HUES64 (cell line): ENCODE results near the gene FAM83E.
"Not testable (repeated sequence)": the region's sequence is repeated elsewhere in the genome, so short reads cannot be mapped to it uniquely, and the experiment has no call there.

Experiments used
- H3K27ac ChIP-seq: 2 replicates; pipeline ENCODE4 v1.7.0; 2013; ENCODE audit warnings: low read depth, low read length, inconsistent platforms
- H3K27me3 ChIP-seq: 2 replicates; pipeline ENCODE4 v1.6.1; 2013; ENCODE audit warnings: mild to moderate bottlenecking, low read length; ENCODE audit not compliant: insufficient read depth
- H3K36me3 ChIP-seq: 2 replicates; pipeline ENCODE4 v1.6.1; 2013; ENCODE audit warnings: mild to moderate bottlenecking, low read length; ENCODE audit not compliant: insufficient read depth
- H3K4me1 ChIP-seq: 2 replicates; pipeline ENCODE4 v1.6.1; 2013; ENCODE audit warnings: mild to moderate bottlenecking, low read length, moderate library complexity; ENCODE audit not compliant: insufficient read depth
- H3K4me3 ChIP-seq: 2 replicates; pipeline ENCODE4 v1.5.1; 2013; ENCODE audit warnings: mild to moderate bottlenecking, low read length, moderate library complexity
- H3K9ac ChIP-seq: 2 replicates; pipeline ENCODE4 v1.6.1; 2013; ENCODE audit warnings: mild to moderate bottlenecking, low read depth, low read length
- H3K9me3 ChIP-seq: 2 replicates; pipeline ENCODE4 v1.6.1; 2013; ENCODE audit warnings: low read depth, low read length; ENCODE audit not compliant: insufficient read depth
- WGBS: fragments of 150-250, 120-280 bp; methylation state at CpG from one replicate; pipeline ENCODE4 v1.1.7; 2013; ENCODE audit warnings: missing lambda C conversion rate; 5-methylcytosine and 5-hydroxymethylcytosine counted together

Gene FAM83E

DNA sequence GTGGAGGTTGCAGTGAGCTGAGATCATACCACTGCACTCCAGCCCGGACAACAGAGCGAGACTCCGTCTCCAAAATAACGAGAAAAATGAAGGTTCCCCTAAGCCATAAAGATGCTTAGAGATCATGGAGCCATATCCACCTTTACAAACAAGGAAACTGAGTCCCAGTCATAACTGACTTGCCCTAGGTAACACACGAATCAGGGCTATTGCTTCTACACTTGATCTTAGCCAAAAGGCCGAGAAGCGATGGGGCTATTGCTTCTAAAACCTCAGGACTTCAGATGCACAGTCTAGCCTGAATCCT, 19.1 kb upstream of the FAM83E start:
- Histone ChIP-seq H3K36me3 (0 out of 2 replicates have a peak, but pooled peaks cover 2% of the 10 kb centered on the region), H3K9me3 (no peaks in the 10 kb centered on the region), H3K4me3 (peak overlapping the region; percentile 26), H3K4me1 (peaks cover 12% of the 10 kb centered on the region), H3K27me3 (peaks cover 15% of the 10 kb centered on the region), H3K9ac (peak overlapping the region; percentile 23), H3K27ac (peak overlapping the region; percentile 46; the same call in 1 of the 2 replicates)
- 84% methylated on average over 7 of the region's 7 CpGs for WGBS

- Histone ChIP-seq H3K4me1 (peaks cover 7% of the 10 kb centered on the region), H3K9ac (no peak overlapping the region), H3K36me3 (0 out of 2 replicates have a peak, but pooled peaks cover 2% of the 10 kb centered on the region), H3K9me3 (no peaks in the 10 kb centered on the region), H3K4me3 (no peak overlapping the region), H3K27ac (peak overlapping the region; percentile 46; the same call in 1 of the 2 replicates), H3K27me3 (peaks cover 15% of the 10 kb centered on the region)
- WGBS, result 91% methylated on average over 21 of the region's 22 CpGs
These were observed 18.5 kb upstream of the FAM83E start for GRCh38 chr19:48633148-48634035.

- Histone ChIP-seq H3K36me3 (0 out of 2 replicates have a peak, but pooled peaks cover 2% of the 10 kb centered on the region), H3K9me3 (no peaks in the 10 kb centered on the region), H3K27ac (no peak overlapping the region), H3K27me3 (peaks cover 15% of the 10 kb centered on the region), H3K4me3 (no peak overlapping the region), H3K4me1 (peaks cover 6% of the 10 kb centered on the region), H3K9ac (no peak overlapping the region)
These were observed 17.8 kb upstream of the FAM83E start for GRCh38 chr19:48632692-48633147.

DNA sequence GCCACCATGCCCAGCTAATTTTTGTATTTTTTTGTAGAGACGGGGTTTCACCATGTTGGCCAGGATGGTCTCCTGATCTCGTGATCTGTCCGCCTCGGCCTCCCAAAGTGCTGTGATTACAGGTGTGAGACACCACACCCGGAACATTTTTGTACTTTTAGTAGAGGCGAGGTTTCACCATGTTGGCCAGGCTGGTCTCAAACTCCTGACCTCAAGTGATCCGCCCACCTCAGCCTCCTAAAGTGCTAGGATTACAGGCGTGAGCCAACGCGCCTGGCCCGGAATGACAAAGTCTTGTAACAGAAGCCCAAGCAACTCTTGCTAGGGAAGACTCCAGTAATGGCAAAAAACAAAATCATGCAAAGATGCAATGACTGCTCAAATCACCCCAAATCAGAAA, 17.4 kb upstream of the FAM83E start:
- H3K9me3 ChIP-seq, H3K4me1 ChIP-seq, H3K9ac ChIP-seq, H3K4me3 ChIP-seq, H3K36me3 ChIP-seq, H3K27ac ChIP-seq: not testable (repeated sequence)
- peaks cover 15% of the 10 kb centered on the region for H3K27me3 ChIP-seq
- WGBS, result 96% methylated on average over 11 of the region's 11 CpGs

GRCh38 chr19:48631225-48631624, 16.3 kb upstream of the FAM83E start:
- peaks cover 6% of the 10 kb centered on the region for H3K4me1 ChIP-seq
- H3K4me3 ChIP-seq, result peak overlapping the region; percentile 48
- peaks cover 6% of the 10 kb centered on the region for H3K27me3 ChIP-seq
- no peak overlapping the region; the same call in 1 of the 2 replicates for H3K9ac ChIP-seq
- WGBS, result 84% methylated on average over 3 of the region's 3 CpGs
- H3K36me3 ChIP-seq, result 0 out of 2 replicates have a peak, but pooled peaks cover 4% of the 10 kb centered on the region
- H3K9me3 ChIP-seq, result no peaks in the 10 kb centered on the region
- H3K27ac ChIP-seq, result peak overlapping the region; percentile 87; the same call in 1 of the 2 replicates

DNA sequence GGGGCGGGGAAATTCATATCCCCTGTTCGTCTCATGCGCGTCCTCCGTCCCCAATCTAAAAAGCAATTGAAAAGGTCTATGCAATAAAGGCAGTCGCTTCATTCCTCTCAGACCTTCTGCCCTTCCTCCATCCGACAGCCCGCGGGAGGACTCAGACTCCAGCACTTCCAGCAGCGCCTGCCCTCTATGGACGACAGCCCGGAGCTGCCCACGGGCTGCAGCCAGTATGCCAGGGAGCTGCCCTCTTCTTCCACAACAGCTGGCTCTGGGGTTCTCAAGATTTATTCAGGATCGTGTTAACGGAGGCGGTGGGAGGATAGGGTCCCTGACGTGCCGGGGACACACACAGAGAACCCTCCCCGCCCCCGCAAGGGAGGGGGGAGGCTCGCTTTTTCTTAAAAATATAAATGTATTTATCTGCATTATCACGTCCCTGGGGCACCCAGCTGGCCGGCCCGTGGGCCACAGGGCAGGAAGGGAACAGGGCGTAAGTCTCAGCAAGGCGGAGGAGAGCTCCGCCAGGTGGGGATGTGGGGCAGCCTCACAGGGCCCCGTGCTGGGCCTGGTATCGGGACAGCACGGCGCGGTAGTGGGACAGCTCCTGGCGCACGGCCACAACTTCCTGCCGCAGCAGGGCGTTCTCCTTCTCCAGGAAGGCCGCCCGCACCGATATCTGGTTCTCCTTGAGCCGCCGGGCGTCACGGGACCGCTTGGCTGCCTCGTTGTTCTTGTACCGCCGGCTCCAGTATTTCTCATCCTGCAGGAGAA, 15.6 kb upstream of the FAM83E start:
- 3% methylated on average over 43 of the region's 47 CpGs for WGBS
- no peaks in the 10 kb centered on the region for H3K27me3 ChIP-seq
- H3K9ac ChIP-seq, result peak overlapping the region; percentile 55
- H3K4me3 ChIP-seq, result peak overlapping the region; percentile 48
- H3K36me3 ChIP-seq, result 0 out of 2 replicates have a peak, but pooled peaks cover 5% of the 10 kb centered on the region
- no peaks in the 10 kb centered on the region for H3K9me3 ChIP-seq
- peak overlapping the region; percentile 87; the same call in 1 of the 2 replicates for H3K27ac ChIP-seq
- H3K4me1 ChIP-seq, result peaks cover 6% of the 10 kb centered on the region

GRCh38 chr19:48629599-48630295, 14.9 kb upstream of the FAM83E start:
- H3K27ac ChIP-seq, result peak overlapping the region; percentile 87; the same call in 1 of the 2 replicates
- H3K9me3 ChIP-seq, result no peaks in the 10 kb centered on the region
- peak overlapping the region; percentile 48 for H3K4me3 ChIP-seq
- 0 out of 2 replicates have a peak, but pooled peaks cover 5% of the 10 kb centered on the region for H3K36me3 ChIP-seq
- 27% methylated on average over 48 of the region's 48 CpGs for WGBS
- H3K4me1 ChIP-seq, result peaks cover 13% of the 10 kb centered on the region
- H3K27me3 ChIP-seq, result no peaks in the 10 kb centered on the region
- H3K9ac ChIP-seq, result peak overlapping the region; percentile 55

- WGBS, result 96% methylated on average over 22 of the region's 22 CpGs
- peak overlapping the region; percentile 8; the same call in 1 of the 2 replicates for H3K27ac ChIP-seq
- H3K9ac ChIP-seq, result no peak overlapping the region
- no peaks in the 10 kb centered on the region for H3K27me3 ChIP-seq
- H3K4me1 ChIP-seq, result peaks cover 12% of the 10 kb centered on the region
- H3K9me3 ChIP-seq, result no peaks in the 10 kb centered on the region
- no peak overlapping the region; the same call in 1 of the 2 replicates for H3K4me3 ChIP-seq
- 0 out of 2 replicates have a peak, but pooled peaks cover 5% of the 10 kb centered on the region for H3K36me3 ChIP-seq
These were observed 14.4 kb upstream of the FAM83E start for GRCh38 chr19:48629297-48629598.

GRCh38 chr19:48628486-48629296, 13.8 kb upstream of the FAM83E start:
- WGBS, result 91% methylated on average over 34 of the region's 34 CpGs
- no peaks in the 10 kb centered on the region for H3K9me3 ChIP-seq
- H3K36me3 ChIP-seq, result 0 out of 2 replicates have a peak, but pooled peaks cover 5% of the 10 kb centered on the region
- peaks cover 8% of the 10 kb centered on the region for H3K4me1 ChIP-seq
- no peaks in the 10 kb centered on the region for H3K27me3 ChIP-seq
- no peak overlapping the region for H3K27ac ChIP-seq
- no peak overlapping the region for H3K4me3 ChIP-seq
- H3K9ac ChIP-seq, result no peak overlapping the region

DNA sequence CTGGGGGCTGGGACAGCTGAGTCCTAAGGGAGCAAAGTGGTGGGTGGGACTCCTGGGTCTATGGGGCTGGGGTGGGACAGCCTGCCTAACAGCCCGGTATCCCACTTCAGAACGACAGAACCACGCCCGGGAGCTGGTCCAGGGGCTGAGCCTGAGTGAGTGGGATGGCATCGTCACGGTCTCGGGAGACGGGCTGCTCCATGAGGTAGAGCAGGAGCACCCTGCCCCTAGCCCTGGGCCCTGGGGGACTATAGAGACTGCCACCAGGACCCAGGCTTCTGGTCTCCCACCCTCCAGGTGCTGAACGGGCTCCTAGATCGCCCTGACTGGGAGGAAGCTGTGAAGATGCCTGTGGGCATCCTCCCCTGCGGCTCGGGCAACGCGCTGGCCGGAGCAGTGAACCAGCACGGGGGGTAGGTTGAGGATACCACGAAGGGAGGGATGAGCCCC, 13.0 kb upstream of the FAM83E start:
- Histone ChIP-seq H3K4me3 (no peak overlapping the region), H3K4me1 (peaks cover 13% of the 10 kb centered on the region), H3K27me3 (no peaks in the 10 kb centered on the region), H3K9ac (no peak overlapping the region), H3K36me3 (0 out of 2 replicates have a peak, but pooled peaks cover 4% of the 10 kb centered on the region), H3K27ac (no peak overlapping the region; the same call in 1 of the 2 replicates), H3K9me3 (no peaks in the 10 kb centered on the region)
- 92% methylated on average over 17 of the region's 17 CpGs for WGBS
